Measurements from ENCODE around the gene NNMT. TPM values are rescaled to one million over a fixed set of nuclear protein-coding genes. Genes with fewer than 3 reads are reported as not detected.

The NNMT gene
- total RNA-seq, result 1,571 and 2,593 TPM in 2 replicates

GRCh38 chr11:114295676-114296604 is at the start of gene NNMT:
NNMT (plus strand) TSS chr11:114296399; CDS start chr11:114296557, 158 bp downstream.
- peak; percentile 98 for DNase-seq (ENCODE audit: low read depth)

DNA sequence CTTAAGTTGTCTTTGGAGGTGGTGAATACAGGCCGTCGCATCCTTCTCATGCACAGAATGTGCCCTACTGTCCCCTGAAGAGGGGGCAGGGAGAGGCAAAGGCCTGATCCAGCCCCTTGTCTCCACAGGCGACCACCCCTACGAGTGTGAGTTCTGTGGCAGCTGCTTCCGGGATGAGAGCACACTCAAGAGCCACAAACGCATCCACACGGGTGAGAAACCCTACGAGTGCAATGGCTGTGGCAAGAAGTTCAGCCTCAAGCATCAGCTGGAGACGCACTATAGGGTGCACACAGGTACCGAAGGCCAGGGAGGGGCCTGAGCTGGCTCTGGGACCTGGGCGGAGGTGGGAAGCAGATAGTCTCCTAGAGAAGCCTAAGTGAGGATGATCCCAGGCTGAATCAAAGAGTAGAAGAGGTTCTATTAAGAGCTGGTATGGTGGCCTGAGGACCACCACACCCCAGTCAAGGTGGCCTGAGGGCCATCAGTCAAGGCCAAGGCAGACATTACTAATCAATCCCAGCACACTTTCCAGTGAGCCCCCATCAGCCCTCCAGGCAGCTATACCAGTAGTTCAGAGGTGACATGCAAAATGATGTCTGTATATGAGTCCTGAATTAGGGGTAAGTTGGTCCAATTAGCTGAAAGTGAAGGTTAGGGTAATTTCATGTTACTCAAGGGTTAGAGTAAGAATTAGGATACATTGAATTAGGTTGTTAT is 49.0 kb upstream of the NNMT start:
- DNase-seq (ENCODE audit: low read depth), result no peak

DNA sequence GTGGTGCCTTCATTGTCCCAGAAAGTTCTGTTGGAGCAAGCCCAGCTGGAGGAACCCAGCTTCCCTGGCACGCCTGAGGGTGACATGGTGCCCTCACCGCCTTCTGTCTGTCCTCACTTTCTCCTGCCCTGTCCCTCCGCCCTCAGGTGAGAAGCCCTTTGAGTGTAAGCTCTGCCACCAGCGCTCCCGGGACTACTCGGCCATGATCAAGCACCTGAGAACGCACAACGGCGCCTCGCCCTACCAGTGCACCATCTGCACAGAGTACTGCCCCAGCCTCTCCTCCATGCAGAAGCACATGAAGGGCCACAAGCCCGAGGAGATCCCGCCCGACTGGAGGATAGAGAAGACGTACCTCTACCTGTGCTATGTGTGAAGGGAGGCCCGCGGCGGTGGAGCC is 46.0 kb upstream of the NNMT start:
- no peak for DNase-seq (ENCODE audit: low read depth)

DNA sequence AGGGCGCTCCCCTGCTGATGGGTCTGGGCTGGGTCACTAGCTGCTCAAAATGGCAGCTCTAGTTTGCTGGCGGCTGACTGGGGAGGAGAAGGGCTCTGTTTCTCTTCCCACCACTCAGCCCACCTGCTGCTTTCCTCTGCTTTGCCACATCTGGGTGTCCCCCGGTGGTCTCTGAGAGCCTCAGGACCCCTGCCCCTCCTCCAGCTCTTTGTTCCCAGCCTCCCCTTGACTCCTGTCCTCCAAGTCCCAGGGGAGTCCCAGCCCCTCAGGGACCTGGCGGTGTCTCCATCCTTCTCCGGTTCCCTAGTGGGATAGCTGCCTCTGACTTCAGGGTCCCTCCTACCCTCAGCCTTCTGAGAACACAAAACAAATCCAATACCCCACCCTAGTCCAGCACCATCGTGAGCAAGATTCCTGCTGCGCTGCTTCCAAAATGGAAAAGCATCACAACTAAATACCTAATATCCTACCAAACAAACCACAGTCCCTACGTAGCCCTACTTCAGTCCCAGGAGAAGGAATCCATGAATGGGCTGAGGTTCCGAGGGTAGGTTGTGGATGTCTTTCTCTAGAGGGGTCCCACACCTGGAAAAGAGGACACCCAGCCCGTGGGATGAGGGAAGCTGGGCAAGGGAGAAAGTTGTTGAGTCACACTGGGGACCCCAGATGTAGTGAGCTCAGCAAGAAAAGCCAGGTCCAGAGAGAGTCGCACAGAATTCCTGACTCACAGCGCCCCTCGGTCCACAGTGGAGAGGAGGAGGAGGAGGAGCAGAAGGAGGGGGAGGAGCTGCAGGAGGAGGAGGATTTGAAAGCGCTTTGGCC is 45.0 kb upstream of the NNMT start:
- no peak for DNase-seq (ENCODE audit: low read depth)

DNA sequence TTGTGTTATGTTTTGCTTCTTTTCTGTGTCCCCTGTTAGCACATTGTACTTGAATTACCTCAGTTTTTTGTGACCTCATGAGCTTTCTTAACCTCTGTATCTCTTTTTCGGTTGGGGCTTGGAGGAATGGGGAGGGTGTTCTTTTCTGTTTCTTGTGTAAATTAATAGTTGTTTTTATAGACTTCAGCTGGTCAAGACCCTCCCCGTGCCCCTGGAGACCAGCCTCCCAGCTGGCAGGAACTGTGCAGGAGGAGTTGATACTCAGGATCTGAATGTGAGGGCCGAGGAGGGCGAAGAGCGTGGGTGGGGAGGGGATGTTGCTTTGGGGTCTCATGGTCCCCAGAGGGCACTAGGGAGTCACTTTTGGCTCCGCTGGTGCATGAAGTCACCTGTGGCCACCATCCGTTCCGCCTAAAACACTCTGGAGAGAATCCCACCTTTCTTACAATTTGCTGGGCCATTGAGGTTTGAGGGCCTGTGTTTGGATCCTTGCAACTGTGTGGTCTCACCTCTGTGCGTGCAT is 44.3 kb upstream of the NNMT start:
- no peak for DNase-seq (ENCODE audit: low read depth)

- no peak for DNase-seq (ENCODE audit: low read depth)
Measured at GRCh38 chr11:114252767-114253166, 43.4 kb upstream of the NNMT start.

- DNase-seq (ENCODE audit: low read depth), result no peak
Measured at GRCh38 chr11:114253771-114254170, 42.4 kb upstream of the NNMT start.

DNA sequence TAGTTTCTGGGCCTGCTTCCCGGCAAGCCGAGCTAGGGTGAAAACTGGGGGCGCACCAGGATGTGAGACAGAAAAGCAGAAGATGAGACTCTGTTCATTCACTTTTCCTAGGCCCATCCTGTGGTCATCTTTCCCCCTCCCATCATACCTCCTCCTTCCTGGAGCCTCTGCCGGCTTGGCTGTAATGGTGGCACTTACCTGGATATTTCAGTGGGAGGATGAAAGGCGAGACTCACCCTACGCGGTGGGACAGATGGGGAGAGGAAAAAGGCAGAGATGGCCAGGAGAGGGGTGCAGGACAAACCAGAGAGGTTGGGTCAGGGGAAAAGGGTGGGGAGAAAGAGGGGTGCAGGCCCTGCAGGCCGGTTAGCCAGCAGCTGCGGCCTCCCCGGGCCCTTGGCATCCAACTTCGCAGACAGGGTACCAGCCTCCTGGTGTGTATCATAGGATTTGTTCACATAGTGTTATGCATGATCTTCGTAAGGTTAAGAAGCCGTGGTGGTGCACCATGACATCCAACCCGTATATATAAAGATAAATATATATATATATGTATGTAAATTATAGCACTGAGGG is 41.5 kb upstream of the NNMT start:
- DNase-seq (ENCODE audit: low read depth), result no peak

DNA sequence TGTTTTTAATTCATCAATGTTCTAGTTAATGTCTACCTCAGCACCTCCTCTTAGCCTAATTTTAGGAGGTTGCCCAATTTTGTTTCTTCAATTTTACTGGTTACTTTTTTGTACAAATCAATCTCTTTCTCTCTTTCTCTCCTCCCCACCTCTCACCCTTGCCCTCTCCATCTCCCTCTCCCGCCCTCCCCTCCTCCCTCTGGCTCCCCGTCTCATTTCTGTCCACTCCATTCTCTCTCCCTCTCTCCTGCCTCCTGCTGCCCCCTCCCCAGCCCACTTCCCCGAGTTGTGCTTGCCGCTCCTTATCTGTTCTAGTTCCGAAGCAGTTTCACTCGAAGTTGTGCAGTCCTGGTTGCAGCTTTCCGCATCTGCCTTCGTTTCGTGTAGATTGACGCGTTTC is 40.9 kb upstream of the NNMT start:
- DNase-seq (ENCODE audit: low read depth), result no peak

DNA sequence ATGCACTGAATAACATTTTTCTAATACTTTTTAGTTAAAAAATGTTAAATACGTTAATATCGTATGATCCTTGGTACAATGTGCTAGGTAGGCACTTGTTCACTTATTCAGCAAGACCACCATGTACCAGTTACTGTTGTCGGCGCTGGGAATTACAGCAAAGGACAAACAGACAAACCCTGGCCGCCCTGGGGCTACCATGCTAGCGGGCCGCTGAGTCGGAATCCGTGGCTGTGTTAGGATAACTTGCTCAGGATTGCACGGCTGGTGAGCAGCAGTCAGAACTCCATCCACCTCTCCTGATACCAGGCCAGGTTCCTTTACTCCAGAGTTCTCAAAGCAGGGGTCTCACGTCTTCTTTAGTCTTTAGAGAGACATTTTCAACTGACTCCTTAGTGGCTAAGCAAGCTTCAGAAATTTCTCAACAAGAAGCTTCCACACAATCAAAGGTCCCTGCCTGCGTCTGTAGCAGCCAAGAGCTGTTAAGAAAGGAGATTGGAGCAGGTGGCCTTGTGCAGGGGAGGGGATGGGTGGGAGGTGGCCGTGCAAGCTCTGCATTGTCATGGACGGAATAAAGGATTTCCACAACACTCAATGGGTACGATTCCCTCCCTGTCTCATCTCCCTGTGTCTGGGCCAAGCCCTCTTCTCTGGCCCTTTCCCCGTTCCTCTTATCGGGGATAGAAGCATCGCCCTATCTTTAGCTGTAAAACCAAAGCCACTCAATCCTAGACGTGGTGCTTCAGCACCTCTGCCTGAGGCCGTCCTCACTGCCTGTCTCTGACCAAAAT is 39.8 kb upstream of the NNMT start:
- no peak for DNase-seq (ENCODE audit: low read depth)

- DNase-seq (ENCODE audit: low read depth), result no peak
Measured at GRCh38 chr11:114256967-114257286, 39.3 kb upstream of the NNMT start.

- DNase-seq (ENCODE audit: low read depth), result peak; percentile 38
Measured at GRCh38 chr11:114257621-114258558, 38.3 kb upstream of the NNMT start.

GRCh38 chr11:114258696-114259095 is 37.5 kb upstream of the NNMT start:
- DNase-seq (ENCODE audit: low read depth), result no peak

DNA sequence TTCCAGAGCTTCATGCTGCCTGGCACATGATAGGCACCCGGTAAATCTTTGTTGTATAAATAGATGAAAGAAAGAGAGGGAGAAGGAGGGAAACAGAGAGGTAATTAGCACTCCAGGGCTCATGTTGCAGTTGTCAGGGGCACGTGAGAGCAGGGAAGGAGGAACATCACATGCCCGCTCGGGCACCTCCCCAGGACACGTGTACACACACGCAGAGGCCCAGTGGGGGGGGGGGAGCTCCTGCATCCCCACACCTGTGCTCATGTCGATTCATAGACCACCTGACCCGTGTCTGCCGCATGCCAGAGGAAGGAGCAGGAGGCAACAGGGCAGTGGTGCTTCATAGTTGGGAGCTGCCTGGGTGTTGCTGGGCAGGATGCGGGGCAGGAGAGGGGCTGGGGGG is 37.1 kb upstream of the NNMT start:
- DNase-seq (ENCODE audit: low read depth), result no peak

GRCh38 chr11:114259551-114259983 is 36.6 kb upstream of the NNMT start:
- no peak for DNase-seq (ENCODE audit: low read depth)

- no peak for DNase-seq (ENCODE audit: low read depth)
Measured at GRCh38 chr11:114260077-114260476, 36.1 kb upstream of the NNMT start.

GRCh38 chr11:114260483-114260882 is 35.7 kb upstream of the NNMT start:
- DNase-seq (ENCODE audit: low read depth), result no peak

- DNase-seq (ENCODE audit: low read depth), result no peak
Measured at GRCh38 chr11:114261791-114262190, 34.4 kb upstream of the NNMT start.

GRCh38 chr11:114262681-114263512 is 33.3 kb upstream of the NNMT start:
- DNase-seq (ENCODE audit: low read depth), result peak; percentile 51
